ENCODE data around the gene DYNLL2. TPM values are rescaled to one million over a fixed set of nuclear protein-coding genes. Genes with fewer than 3 reads are reported as not detected.
"Not testable (repeated sequence)": the region's sequence is repeated elsewhere in the genome, so short reads cannot be mapped to it uniquely, and the experiment has no call there.

Gene DYNLL2
- total RNA-seq, 6 donors from 2014 or later: 13.6 to 33.5 (median 29.1) TPM

DNA sequence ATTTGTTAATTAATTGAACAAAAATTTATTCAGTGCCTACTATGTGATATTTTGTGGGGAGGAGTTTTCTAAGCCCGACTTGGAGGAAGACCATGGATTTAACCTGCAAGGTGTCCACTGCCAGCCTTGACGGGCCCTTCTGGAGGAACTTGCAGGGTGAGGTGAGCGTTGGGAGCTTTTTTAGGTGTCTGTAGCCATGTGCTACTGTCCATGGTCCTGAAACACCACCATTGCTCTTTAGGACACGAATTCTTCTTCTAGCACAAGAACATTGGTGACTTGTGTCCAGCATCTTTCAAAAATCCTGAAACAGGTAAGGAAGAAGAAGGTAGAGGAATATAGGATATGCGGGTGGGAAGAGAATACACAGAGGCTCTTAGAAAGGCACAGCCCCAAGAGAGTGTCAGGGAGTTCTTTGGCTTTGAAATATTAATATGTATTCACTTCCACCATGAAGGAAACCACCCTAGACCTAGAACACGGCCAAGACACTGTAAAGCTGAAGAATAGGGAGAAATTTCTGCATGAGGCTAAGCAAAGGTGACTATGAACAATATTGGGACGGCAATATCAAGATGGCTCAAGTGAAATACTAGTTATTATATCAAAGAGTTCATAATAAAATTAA is 37.1 kb downstream of the DYNLL2 start:
- no peaks in the 10 kb centered on the region for H3K4me1 ChIP-seq
- no peaks in the 10 kb centered on the region for H3K27me3 ChIP-seq
- H3K9me3 ChIP-seq: no peaks in the 10 kb centered on the region
- H3K36me3 ChIP-seq: no peaks in the 10 kb centered on the region
- no peak for DNase-seq
- no peak overlapping the region for H3K4me3 ChIP-seq
- WGBS, 2 donors: 17 to 22% methylated on average over 7 of the region's 7 CpGs
- TF ChIP-seq EP300 (IDR thresholded peaks at IDR 0.05): no peak
- no peak for TF ChIP-seq POLR2AphosphoS5 (IDR thresholded peaks at IDR 0.05)
- TF ChIP-seq POLR2A (IDR thresholded peaks at IDR 0.05): no peak
- TF ChIP-seq, protein P1, sequence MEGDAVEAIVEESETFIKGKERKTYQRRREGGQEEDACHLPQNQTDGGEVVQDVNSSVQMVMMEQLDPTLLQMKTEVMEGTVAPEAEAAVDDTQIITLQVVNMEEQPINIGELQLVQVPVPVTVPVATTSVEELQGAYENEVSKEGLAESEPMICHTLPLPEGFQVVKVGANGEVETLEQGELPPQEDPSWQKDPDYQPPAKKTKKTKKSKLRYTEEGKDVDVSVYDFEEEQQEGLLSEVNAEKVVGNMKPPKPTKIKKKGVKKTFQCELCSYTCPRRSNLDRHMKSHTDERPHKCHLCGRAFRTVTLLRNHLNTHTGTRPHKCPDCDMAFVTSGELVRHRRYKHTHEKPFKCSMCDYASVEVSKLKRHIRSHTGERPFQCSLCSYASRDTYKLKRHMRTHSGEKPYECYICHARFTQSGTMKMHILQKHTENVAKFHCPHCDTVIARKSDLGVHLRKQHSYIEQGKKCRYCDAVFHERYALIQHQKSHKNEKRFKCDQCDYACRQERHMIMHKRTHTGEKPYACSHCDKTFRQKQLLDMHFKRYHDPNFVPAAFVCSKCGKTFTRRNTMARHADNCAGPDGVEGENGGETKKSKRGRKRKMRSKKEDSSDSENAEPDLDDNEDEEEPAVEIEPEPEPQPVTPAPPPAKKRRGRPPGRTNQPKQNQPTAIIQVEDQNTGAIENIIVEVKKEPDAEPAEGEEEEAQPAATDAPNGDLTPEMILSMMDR (IDR thresholded peaks at IDR 0.05): no peak
- no peak overlapping the region for H3K27ac ChIP-seq
- no peak for ATAC-seq (ENCODE audit: low FRiP score in 2 of 2)

DNA sequence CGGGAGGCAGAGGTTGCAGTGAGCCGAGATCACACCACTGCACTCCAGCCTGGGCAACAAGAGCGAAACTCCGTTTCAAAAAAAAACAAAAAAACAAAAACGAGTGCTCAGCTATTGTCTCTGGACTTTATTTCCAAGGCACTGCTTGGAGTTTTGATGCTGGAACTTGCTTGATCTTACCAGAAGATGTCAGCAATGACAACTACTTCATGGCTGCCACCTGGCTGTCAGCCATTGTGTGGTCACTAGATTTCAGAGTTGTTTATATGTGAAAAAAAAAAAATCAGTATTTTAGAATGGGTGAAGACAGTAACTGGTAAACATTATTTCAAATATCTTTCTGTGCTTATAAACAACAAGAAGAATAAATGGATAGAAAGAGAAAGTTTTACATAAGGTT is 38.7 kb downstream of the DYNLL2 start:
- Histone ChIP-seq H3K36me3 (no peaks in the 10 kb centered on the region), H3K4me1 (no peaks in the 10 kb centered on the region), H3K9me3 (no peaks in the 10 kb centered on the region), H3K27ac (no peak overlapping the region), H3K27me3 (no peaks in the 10 kb centered on the region), H3K4me3 (no peak overlapping the region)
- ATAC-seq (ENCODE audit: low FRiP score in 2 of 2): no peak
- WGBS, 2 donors: 52 to 58% methylated on average over 5 of the region's 5 CpGs
- no peak for DNase-seq
- TF ChIP-seq POLR2A (IDR thresholded peaks at IDR 0.05): no peak
- no peak for TF ChIP-seq POLR2AphosphoS5 (IDR thresholded peaks at IDR 0.05)
- TF ChIP-seq EP300 (IDR thresholded peaks at IDR 0.05): no peak
- TF ChIP-seq, protein P1 (IDR thresholded peaks at IDR 0.05): peak in 1 of 6 experiments; percentile 25

DNA sequence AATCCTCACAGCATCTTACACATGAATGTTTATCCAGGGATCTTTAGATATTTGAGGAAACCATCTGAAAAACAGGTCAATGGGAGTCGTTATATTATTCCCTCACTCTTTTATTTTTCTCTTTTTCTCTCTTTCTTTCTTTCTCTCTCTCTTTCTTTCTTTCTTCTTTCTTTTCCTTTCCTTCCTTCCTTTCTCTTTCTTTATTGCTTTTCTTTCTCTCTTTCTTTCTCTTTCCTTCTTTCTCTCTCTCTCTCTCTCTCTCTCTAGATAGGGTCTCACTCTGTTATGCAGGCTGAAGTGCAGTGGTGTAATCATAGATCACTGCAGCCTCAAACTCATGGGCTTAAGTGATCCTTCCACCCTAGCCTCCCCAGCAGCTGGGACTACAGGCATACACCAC is 44.6 kb downstream of the DYNLL2 start:
- Histone ChIP-seq H3K4me3 (no peak overlapping the region), H3K27me3 (no peaks in the 10 kb centered on the region), H3K9me3 (no peaks in the 10 kb centered on the region), H3K4me1 (no peaks in the 10 kb centered on the region), H3K27ac (no peak overlapping the region), H3K36me3 (no peaks in the 10 kb centered on the region)
- DNase-seq: no peak
- 40 to 42% methylated on average over 1 of the region's 1 CpG for WGBS, 2 donors
- TF ChIP-seq POLR2A (IDR thresholded peaks at IDR 0.05) (no peak), POLR2AphosphoS5 (IDR thresholded peaks at IDR 0.05) (no peak), EP300 (IDR thresholded peaks at IDR 0.05) (no peak)
- TF ChIP-seq, protein P1 (IDR thresholded peaks at IDR 0.05): no peak
- no peak for ATAC-seq (ENCODE audit: low FRiP score in 2 of 2)

DNA sequence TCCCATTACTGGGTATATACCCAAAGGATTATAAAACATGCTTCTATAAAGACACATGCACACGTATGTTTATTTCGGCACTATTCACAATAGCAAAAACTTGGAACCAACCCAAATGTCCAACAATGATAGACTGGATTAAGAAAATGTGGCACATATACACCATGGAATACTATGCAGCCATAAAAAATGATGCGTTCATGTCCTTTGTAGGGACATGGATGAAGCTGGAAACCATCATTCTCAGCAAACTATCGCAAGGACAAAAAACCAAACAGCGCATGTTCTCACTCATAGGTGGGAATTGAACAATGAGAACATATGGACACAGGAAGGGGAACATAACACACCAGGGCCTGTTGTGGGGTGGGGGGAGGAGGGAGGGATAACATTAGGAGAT is 49.5 kb downstream of the DYNLL2 start:
- not testable (repeated sequence) for H3K27me3 ChIP-seq; H3K4me3 ChIP-seq; H3K27ac ChIP-seq; H3K36me3 ChIP-seq; ATAC-seq (ENCODE audit: low FRiP score in 2 of 2); H3K4me1 ChIP-seq; DNase-seq; H3K9me3 ChIP-seq
- WGBS, 2 donors: 93% methylated on average over 5 of the region's 5 CpGs

GRCh38 chr17:58136669-58137279 is 53.6 kb downstream of the DYNLL2 start:
- H3K27me3 ChIP-seq: no peaks in the 10 kb centered on the region

More at GRCh38 chr17:58136669-58137279, 53.6 kb downstream of the DYNLL2 start:
- DNase-seq (no peak), ATAC-seq (ENCODE audit: low FRiP score in 2 of 2) (no peak)
- Histone ChIP-seq H3K36me3 (no peaks in the 10 kb centered on the region), H3K4me1 (no peaks in the 10 kb centered on the region), H3K4me3 (no peak overlapping the region), H3K27ac (no peak overlapping the region), H3K9me3 (no peaks in the 10 kb centered on the region)
- TF ChIP-seq POLR2A (IDR thresholded peaks at IDR 0.05) (no peak), POLR2AphosphoS5 (IDR thresholded peaks at IDR 0.05) (no peak), EP300 (IDR thresholded peaks at IDR 0.05) (no peak)
- TF ChIP-seq, protein P1 (IDR thresholded peaks at IDR 0.05): peak in 1 of 6 experiments; percentile 7
- 31 to 42% methylated on average over 8 of the region's 8 CpGs for whole genome bisulfite sequencing, 2 donors
